Activated CD8-positive, alpha-beta memory T cell treated with anti-CD3 and anti-CD28 coated beads for 48 hours (primary cell): ENCODE data around the gene CCDC142.
"Not testable (repeated sequence)": the region's sequence is repeated elsewhere in the genome, so short reads cannot be mapped to it uniquely, and the experiment has no call there.

ENCODE experiments used
- DNase-seq, 3 experiments: peaks; one replicate each; pipeline ENCODE4 v3.0.0-alpha.2; 2020; ENCODE audit warnings: low read depth in 2 of 3, low spot score in 2 of 3

CCDC142 gene

DNA sequence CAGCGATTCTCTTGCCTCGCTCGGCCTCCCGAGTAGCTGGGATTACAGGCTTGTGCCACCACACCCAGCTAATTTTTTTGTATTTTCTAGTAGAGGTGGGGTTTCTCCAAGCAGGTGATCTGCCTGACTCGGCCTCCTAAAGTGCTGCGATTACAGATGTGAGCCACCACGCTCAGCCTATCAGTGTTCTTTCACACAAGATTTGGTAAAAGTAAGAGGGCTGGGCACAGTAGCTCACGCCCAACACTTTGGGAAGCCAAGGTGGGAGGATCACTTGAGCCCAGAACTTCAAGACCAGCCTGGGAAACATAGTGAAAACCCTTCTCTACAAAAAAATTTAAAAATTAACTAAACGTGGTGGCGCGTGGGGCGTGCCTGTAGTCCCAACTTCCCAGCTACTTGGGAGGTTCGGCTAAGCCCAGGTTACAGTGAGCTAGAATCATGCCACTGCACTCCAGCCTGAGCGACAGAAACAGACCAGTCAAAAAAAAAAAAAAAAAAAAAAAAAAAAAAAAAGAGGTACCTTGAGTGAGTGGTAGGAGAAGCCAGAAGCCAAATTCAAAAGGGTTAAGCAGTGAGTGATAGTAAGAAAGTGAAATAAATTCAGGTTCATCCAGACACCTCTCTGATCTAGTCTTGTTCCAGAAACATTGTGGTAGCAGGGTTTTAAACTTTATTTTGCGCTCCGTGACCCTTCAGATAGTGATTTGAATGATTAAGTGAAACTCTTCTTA is 11.3 kb downstream of the CCDC142 start:
- DNase-seq: no peak

DNA sequence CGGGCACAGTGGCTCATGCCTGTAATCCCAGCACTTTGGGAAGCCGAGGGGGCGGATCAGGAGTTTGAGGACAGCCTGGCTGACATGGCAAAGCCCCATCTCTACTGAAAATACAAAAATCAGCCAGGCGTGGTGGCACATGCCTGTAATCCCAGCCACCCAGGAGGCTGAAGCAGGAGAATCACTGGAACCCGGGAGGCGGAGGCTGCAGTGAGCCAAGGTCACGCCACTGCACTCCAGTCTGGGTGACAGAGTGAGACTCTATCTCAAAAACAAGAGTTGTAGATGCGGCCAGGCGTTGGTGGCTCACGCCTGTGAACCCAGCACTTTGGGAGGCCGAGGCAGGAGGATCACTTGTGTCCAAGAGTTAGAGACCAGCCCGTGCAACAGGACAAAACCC is 12.1 kb downstream of the CCDC142 start:
- not testable (repeated sequence) for DNase-seq

DNA sequence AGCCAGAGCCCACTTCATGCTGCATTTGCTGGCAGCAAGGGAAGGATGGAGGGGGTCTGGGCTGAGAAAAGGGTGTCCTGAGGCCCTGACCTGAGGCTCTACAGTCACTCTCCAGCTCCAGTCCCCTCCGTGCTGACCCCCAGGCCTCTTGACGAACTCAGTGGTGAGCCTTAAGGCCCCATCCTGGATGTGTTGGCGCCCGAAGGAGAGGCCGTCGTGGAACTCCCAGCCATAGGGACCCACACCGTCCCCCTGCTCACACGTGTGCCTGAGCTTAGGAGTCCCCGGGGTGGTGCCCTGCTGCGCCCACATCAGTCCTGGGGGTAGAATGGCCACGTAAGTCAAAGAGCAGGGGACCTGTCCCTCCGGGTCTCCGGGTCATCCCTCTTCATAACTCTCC is 18.4 kb downstream of the CCDC142 start:
- no peak for DNase-seq

DNA sequence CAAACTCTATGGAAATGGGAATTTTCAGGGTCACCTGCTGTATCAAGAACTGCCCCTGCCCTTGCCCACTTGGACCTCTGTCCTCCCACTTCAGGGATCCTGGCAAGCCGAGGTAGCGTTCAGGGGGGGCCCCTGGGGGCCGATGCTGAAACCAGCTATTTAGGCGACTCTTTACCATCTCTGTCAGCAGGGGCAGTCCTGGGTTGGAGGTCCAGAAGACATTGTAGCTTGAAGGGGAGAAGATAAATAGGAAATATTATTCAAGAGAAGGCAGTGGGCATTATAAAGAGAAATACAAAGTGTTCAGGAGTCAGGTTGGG is 20.1 kb downstream of the CCDC142 start:
- no peak for DNase-seq

DNA sequence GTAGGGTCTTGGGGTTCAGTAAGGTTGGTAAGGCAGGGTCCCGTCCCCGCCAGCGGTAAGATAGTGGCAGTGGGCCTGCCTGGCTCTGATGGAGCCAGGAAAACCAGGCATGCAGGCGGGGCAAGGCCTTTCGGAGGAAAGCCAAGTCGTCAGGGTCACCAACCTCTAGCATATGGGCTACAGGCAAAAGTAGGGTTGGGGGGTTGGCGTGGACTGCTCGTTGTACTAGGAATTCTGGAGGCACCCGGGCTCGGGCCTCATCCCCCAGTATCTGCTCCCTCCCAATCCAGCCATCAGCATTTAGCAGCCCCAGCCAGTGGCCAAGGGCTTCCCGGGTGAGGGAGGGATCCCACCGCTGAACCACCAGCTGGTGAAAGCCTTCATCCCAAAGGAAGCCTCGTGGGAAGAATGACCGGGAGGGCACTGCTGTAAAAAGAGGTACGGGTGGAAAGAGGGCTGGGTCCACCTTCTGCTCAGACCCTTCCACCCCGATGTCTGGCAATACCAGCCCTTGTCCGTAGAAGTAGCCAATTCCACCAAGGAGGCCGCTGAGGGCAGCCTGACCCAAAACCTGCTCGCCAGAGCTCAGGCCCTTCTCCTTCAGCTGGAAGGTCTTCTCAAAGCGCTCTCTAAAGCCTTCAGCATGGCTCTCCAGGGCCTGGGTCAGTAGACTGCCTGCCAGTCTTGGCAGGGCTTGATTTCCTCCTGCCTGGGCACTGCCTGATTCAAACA is 20.6 kb downstream of the CCDC142 start:
- no peak for DNase-seq

DNA sequence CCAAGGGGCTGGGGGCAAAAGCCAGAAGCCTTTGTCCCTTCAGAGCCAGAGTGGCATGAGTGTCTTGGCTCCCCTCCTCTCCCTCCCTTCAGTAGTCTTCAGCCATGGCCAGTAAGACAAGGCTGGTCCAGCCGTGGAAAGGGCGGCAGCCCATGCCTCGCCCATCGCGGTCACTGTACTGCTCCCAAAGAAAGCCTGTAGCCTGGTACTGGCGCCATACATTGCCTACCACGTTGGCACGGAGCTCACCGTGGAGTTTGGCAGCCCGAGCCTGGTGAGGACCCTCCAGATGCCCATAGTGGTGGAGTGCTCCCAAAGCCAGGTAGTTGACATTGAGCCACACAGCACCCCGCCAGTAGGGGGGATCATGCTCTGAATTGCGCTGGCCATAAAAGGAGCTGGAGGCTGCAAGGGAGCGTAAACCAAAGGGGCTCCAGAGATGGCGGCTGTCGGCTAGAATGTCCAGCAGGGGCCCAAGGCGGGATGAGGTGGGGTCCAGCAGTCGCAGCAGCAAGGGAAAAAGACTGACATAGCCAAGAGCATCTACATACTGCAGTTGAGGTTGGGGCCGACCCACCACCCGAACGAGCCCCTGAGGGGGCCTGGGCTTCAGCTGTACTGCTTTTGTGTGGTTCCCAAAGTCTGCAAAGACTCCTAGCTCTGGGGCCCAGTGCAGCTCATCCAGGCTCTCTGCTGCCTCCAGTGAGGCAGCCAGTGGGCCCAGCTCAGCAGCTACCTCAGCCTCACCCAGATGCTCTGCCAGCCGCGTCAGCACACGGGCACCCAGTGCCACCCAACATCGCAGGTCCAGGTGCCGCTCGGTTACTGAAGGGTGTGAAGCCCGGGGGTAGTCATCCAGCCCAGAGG is 21.4 kb downstream of the CCDC142 start:
- no peak for DNase-seq

DNA sequence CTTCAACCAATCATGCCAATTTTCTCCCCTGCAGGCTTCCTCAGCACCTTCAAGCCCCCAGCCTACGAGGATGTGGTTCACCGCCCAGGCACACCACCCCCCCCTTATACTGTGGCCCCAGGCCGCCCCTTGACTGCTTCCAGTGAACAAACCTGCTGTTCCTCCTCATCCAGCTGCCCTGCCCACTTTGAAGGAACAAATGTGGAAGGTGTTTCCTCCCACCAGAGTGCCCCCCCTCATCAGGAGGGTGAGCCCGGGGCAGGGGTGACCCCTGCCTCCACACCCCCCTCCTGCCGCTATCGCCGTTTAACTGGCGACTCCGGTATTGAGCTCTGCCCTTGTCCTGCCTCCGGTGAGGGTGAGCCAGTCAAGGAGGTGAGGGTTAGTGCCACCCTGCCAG is 22.6 kb downstream of the CCDC142 start:
- DNase-seq: not testable (repeated sequence)

DNA sequence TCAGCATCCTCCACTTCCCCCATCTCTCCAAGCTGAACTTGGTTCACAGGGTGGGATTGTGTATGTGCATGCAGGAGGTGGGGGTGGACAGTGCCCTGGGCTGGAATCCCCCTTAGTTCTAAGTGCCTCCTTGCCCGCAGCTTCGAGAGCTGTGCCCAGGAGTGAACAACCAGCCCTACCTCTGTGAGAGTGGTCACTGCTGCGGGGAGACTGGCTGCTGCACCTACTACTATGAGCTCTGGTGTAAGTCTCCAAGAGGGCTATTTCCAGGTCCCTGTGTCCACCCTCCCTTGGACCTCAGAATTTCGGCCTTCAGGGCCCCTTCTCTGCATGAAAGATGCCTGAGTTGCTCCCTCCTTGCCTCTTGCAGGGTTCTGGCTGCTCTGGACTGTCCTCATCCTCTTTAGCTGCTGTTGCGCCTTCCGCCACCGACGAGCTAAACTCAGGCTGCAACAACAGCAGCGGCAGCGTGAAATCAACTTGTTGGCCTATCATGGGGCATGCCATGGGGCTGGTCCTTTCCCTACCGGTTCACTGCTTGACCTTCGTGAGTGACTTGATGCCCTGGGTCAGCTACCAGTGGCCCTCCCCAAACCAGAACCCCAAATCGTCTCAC is 23.2 kb downstream of the CCDC142 start:
- not testable (repeated sequence) for DNase-seq

DNA sequence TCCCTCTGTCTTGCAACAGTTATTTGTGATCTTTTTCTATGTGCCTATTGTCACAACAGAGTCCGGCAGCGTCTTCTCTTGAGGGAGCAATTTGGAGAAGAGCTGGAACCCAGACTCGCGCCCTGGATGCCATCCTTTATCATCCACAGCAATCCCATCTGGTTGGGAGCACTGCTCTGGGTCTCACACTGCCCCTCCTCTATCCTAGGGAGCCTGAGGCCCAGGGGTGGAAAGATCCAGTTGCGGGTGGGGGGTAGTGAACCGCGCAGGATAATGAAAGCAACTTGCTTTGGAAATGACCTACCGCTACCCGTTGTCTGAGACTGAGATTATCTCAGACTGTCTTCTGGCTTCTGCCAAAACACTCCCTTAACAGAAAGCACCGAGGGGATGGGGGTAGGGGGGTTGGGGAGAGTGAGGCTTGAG is 23.8 kb downstream of the CCDC142 start:
- no peak for DNase-seq

DNA sequence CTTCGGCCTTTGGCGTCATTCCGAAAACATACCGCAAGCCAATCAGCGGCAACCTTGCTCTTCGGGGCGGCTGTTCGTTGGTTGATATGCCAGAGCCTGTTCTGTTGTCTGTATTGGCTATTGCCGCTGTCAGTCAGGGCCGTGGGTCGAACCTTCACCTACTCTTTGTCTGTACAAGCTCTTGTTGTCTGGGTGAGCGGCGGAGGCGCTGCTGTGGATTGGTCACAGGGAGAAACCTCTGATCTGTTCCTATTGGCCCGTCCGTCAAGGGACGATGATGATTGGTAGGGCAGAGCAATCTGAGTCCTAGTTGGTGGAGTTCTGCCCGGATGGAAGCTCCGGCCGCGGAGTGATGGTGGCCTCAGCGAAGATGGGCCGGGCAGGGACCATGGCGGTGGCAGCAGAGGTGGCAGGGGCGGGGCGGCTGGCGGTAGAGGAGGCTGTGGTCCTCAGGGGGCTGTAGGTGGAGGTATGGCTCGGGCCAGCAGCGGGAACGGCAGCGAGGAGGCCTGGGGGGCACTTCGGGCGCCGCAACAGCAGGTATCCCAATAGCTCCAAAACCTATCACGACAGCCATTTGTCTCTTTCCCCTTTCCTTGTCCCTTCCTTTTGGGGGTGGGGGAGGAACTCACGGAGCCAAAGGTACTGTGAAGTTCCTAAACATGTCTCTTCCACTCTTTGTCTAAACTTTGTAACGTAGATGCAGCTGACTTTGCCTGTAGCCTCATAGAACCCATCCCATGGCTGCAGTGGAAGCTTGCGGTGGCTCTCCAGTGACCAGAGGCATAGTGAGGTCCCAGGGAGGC is 24.5 kb downstream of the CCDC142 start, which contains the start of gene WBP1:
Gene WBP1 (plus strand): TSS at position 307 of the 806 bp plus-strand sequence. CDS start 165 bp downstream, at position 472.
- DNase-seq: peak in 2 of 3 experiments; percentile 95

DNA sequence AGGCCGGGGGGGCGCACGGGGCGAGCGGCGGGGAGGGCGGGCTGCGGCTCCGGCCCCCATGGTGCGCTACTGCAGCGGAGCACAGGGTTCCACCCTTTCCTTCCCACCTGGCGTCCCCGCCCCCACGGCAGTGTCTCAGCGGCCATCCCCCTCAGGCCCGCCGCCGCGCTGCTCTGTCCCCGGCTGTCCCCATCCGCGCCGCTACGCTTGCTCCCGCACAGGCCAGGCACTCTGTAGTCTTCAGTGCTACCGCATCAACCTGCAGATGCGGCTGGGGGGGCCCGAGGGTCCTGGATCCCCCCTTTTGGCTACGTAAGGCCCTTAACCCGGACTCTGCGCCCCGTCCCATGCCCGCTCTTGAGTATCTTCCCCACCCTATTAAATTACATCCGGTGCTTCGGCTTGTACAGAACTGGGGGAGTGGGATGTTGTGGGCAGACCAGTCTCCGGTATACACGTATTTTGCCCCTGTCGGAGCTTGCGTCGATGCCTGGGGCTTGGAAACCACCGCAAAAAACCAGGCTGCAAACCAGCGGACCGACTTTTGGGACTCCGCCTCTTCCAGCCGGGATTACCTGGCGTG is 25.2 kb downstream of the CCDC142 start:
- peak; percentile 65 to 80 (median 68) for DNase-seq

DNA sequence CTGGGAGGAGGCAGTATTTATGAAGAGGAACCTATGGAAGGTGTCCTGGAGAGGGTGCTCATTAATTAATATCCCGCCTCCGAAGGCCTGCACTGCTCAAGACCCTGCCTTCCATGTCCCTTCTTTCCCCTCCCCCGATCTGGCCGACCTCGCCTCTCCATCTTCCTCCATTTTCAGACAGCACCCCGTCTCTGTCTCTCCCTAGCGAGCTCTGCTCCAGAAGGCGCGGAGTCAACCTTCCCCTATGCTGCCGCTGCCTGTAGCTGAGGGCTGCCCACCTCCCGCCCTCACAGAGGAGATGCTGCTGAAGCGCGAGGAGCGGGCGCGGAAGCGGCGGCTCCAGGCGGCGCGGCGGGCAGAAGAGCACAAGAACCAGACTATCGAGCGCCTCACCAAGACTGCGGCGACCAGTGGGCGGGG is 25.7 kb downstream of the CCDC142 start:
- no peak for DNase-seq

DNA sequence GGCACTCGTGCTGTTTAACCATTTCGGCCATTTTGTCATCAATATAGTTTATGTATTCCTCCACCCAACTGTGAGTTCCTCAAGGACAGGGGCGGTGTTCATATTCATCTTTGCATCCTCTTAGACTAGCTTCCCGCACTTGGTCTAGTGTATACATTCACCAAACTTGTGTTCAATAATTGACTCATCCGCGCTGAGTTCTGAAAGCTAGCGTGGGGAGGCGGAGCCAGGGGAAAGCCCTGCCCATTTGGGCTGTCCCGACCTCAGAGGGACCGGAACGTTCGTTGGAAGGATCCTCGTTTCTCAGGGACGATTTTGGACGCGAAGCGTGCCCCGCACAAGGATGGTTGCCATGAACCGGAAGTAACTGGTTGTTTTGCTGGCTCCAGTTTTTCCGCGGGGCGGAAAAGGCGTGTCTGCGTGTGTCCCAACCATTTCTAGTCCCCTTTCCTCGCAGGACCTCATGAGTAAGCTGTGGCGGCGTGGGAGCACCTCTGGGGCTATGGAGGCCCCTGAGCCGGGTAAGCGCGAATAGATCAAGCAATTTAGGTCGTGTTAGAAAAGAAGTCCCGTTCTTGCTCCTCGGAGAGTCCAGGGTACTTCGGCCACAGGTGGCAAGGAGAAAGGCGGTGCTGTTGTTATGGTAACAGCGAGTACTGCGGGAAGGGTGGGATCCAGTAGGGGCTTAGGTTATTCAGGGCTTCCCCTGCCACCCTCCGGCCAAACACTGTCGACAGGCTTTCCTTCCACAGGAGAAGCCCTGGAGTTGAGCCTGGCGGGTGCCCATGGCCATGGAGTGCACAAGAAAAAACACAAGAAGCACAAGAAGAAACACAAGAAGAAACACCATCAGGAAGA is 27.9 kb downstream of the CCDC142 start, which contains the start of gene INO80B:
Gene INO80B (plus strand): TSS at position 434 of the 858 bp plus-strand sequence. CDS start 30 bp downstream, at position 464.
- peak; percentile 90 to 94 (median 94) for DNase-seq

DNA sequence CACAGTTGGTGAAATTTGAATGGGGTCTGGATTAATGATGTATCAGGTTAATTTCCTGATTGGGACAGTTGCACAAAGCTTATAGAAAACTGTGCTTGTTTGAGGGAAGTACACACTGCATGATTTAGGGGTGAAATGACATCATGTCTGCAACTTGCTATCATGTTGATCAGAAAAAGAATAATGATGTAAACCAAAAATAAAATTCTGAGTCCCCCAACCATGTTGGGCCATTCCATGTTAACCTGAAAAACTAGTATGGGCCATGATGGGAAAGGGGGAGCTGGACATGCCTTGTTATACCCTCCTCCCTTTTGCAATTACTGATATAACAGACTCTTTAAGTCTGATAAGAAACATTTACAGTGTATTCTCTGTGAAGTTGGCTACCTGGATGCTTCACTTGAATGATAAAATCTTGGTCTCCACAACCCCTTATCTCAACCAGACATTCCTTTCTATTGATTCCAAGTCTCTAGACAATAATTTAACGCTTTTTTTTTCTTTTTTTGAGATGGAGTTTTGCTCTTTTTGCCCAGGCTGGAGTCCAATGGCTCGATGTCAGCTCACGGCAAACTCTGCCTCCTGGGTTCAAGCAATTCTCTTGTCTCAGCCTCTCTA is 32.1 kb downstream of the CCDC142 start:
- no peak for DNase-seq

DNA sequence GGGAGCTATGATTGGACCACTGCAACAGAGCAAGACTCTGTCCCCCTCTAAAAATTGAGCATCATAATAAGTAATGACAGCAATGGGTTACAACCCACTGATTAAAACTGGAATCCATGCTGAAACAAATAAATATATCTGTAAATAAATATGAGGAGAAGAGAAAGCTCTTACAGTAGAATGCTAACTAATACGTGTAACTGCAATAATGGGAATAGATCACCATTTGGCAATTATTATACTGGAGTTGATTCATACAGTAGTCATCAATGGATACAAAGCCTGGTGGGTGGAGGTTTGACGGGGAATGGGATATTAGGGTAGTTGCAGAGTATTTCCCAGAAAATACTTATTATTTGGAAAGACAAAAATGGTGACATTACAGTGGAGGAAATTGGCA is 34.0 kb downstream of the CCDC142 start:
- no peak for DNase-seq

DNA sequence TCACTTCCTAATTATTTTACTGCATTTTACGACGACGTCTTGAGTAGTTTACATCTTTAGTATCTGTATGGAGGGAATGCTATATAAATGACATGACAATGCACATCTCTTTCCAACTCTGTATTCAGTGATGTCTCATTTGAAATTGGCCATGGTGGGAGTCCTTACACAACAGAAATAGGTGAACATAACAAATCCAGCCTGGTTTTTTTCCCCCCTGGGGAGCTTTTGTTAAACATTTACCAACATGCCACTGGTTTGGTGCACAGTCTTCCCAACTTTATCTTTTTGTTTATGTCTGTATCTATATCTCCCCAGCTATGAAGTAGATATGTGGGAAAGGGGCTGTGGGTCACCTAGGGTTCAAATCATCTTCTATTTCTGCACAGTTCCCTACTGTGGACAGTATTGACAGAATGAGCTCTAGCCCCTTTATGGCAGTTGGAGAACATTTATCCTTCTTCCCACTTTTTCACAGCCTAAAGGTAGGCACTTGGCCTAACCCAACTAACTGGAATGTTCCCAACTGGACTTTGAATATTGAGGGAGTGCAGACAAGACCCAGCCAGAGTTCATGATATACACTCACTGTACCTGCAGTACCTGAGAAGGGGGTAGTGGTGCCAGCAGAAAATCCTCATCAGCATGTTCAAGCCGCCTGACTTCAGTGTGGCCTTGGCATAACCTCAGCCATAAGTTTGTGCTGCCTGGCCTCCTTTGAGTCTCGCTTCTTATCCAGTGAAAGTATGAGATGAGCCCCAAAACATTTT is 35.4 kb downstream of the CCDC142 start:
- DNase-seq: no peak

DNA sequence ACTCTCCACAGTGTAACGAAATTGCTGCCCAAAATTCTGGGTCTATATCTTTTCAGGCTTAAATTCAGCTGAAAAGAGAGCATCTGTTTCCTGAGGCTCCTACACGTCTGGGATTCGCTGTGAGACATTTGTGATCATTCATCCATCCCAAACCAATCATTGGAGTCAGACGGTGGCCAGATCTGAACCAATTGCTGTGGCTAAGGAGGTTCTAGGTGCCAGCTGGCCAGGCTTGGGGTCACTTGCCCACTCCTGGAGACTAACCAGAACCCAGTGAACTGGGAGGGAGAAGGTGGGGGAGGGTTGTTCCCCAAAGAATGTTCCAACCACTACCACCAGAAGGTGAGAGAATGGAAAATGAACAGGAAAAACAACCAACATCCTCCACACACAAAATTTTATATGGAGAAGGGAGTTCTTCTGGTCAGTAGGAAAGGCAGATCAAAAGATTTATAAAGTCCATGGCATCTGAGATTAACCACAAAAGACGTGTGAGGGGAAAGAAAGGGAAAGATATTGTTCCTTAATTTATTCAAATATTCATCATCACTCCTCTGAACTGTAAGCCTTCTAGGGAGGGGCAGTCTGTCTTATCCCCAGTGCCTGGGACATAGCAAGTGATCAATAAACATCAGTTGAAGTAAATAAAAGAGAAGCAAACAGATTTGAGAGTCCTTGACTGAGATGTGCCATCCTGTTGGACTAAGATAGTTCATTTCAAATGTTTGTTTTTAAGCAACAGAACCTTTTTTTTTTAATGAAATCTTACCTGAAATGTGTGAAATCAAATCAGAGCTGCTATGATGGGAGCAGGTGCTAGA is 38.1 kb downstream of the CCDC142 start:
- DNase-seq: no peak
